Measurements from ENCODE around the gene C1RL.

DNA sequence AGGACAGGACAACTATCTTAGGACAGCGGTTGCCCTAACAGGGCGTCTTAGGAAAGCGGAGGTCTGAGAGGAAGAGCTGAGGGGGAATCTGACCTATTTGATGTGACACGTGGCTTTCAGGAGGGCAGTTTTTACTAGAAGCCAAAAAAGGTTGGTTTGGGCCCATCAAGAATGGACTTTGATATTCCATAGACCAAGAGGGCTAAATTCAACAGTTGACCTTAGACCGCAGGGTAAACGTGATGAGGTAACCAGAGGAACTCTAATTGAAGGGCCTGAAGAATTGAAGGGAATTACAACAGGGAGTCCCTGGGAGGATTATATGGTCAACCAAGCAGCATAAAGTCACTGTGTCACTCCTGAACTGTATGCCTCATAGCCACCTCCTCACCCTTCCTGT is 37.0 kb downstream of the C1RL start:
- TF ChIP-seq, protein P1, sequence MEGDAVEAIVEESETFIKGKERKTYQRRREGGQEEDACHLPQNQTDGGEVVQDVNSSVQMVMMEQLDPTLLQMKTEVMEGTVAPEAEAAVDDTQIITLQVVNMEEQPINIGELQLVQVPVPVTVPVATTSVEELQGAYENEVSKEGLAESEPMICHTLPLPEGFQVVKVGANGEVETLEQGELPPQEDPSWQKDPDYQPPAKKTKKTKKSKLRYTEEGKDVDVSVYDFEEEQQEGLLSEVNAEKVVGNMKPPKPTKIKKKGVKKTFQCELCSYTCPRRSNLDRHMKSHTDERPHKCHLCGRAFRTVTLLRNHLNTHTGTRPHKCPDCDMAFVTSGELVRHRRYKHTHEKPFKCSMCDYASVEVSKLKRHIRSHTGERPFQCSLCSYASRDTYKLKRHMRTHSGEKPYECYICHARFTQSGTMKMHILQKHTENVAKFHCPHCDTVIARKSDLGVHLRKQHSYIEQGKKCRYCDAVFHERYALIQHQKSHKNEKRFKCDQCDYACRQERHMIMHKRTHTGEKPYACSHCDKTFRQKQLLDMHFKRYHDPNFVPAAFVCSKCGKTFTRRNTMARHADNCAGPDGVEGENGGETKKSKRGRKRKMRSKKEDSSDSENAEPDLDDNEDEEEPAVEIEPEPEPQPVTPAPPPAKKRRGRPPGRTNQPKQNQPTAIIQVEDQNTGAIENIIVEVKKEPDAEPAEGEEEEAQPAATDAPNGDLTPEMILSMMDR (IDR thresholded peaks at IDR 0.05): no peak
- no peak for TF ChIP-seq POLR2A (IDR thresholded peaks at IDR 0.05)

Measured in uterus (tissue), 2 donors.